Stimulated activated CD8-positive, alpha-beta memory T cell treated with anti-CD3 and anti-CD28 coated beads, Interleukin-7, amount 100 ng/mL, for 4 hours (primary cell): ENCODE measurements around the gene MAPKAP1.

ENCODE experiments used
- DNase-seq, 2 donors: peaks; one replicate each; pipeline ENCODE4 v3.0.0-alpha.2; 2020; ENCODE audit warnings: low read depth in 2 of 2

The MAPKAP1 gene

GRCh38 chr9:125642311-125642710 lies 64.7 kb downstream of the MAPKAP1 start:
- no peak for DNase-seq

DNA sequence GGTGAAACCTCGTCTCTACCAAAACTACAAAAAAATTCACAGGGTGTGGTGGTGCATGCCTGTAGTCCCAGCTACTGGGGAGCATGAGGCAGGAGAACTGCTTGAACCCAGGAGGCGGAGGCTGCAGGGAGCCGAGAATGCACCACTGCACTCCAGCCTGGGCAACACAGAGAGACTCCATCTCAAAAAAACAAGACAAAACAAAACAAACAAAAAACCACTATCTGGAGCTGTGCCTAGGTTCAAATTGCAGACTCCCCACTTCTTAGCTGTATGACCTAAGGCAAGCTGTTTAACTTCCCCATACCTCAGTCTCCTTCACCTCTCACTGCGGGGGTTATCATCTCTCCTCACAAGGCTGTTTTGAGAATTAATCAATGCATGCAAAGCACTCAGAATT lies 68.0 kb downstream of the MAPKAP1 start:
- DNase-seq, result no peak

- no peak for DNase-seq
Measured at GRCh38 chr9:125638239-125639045, 68.6 kb downstream of the MAPKAP1 start.

- no peak for DNase-seq
Measured at GRCh38 chr9:125637241-125637640, 69.8 kb downstream of the MAPKAP1 start.

DNA sequence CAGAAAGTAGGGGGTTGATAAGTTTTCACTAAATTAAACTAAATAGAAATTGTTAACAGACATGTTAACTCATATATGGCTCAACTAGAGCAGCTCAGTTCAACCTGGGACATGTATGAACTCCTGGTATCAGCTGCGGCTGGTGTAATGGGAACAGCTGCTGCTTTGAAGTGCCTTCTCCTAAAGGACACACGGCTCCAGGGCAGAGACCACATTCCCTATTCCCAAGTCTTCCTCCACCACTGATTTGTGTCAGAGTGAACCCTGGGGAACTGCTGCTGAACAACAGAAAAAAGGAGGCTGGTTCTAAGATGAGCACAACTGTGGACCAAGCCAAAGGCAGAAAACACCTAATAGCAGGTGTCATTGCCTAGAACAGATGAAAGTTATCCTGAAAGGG lies 71.1 kb downstream of the MAPKAP1 start:
- no peak for DNase-seq

GRCh38 chr9:125634040-125634717 lies 72.8 kb downstream of the MAPKAP1 start:
- no peak for DNase-seq

DNA sequence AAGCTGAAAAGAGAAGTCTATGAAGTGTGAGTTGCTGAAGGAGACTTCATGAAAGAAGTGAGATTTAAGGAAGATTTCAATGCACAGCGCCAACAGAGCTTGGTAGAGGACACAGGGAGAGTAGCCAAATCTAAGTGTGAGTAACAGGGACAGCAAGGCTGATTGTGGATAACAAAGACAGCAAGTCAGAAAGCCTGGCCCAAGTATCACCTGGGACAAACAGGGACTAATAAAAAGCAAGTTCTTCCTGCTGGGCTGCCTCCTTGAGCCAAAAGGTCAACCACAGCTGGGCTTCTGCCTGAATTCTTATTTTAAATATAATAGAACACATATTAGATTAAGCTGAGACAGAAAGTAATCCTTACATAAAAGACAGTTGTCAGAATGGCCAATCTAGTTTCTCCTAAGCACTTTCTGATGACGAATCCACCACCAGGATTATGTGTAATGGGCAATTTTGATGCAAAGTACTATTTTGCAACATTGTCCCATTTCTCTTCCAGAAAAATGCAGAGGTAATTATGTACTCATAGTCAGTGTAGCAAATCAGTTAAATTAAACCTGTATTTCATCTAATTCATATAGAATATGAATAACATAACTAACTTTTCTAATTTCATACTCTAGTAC lies 73.8 kb downstream of the MAPKAP1 start:
- DNase-seq, result no peak

- no peak for DNase-seq
Measured at GRCh38 chr9:125632321-125633115, 74.5 kb downstream of the MAPKAP1 start.

- no peak for DNase-seq
Measured at GRCh38 chr9:125631391-125632085, 75.5 kb downstream of the MAPKAP1 start.

DNA sequence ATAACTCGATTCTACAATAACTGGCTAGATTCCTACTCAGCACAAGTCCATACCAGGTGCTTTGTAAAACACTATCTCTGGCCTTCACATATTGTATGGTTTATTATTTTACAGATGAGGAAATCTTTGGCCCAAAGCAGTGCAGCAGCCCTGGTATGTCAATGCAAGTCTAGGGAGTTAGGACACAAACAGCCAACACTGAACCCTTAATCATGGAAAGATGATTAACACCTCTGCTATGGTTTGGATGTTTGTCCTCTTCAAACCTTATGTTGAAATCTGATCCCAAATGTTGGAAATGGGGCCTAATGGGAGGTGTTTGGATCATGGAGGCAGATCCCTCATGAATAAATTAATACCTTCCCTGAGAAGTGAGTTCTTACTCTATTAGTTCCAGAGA lies 76.6 kb downstream of the MAPKAP1 start:
- no peak for DNase-seq

DNA sequence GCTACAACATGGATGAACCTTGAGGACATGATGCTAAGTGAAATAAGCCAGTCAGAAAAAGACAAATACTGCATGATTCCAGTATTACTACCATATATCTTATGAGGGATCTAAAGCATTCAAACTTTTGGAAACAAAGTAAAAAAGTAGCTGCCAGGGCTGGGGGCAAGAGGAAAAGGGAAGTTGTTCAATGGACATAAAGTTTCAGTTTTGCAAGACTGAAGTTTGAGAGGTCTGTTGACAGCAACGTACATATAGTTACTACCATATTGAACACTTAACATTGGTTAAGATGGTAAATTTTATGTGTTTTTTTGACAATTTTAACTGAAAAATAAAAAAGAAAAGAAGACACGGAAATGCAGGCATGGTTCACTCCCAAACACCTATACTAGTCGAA lies 77.6 kb downstream of the MAPKAP1 start:
- DNase-seq, result no peak

- DNase-seq, result no peak
Measured at GRCh38 chr9:125626187-125626586, 80.8 kb downstream of the MAPKAP1 start.

- no peak for DNase-seq
Measured at GRCh38 chr9:125621170-125621569, 85.8 kb downstream of the MAPKAP1 start.

DNA sequence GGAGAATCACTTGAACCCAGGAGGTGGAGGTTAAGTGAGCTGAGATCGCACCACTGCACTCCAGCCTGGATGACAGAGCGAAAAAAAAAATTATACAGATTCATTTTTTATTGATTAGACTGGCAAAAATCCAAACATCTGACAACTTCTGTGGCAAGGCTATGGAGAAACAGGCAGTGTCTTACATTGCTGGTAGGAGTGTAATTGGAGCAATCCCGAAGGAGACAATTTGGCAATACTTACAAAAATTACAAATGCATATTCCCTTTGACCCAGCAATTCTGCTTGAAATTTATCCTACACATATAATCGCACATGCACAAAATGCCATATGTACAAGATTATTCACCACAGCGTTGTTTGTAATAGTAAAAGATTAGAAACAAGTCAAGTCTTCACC lies 86.8 kb downstream of the MAPKAP1 start:
- DNase-seq, result no peak

GRCh38 chr9:125617087-125617486 lies 89.9 kb downstream of the MAPKAP1 start:
- DNase-seq, result no peak

DNA sequence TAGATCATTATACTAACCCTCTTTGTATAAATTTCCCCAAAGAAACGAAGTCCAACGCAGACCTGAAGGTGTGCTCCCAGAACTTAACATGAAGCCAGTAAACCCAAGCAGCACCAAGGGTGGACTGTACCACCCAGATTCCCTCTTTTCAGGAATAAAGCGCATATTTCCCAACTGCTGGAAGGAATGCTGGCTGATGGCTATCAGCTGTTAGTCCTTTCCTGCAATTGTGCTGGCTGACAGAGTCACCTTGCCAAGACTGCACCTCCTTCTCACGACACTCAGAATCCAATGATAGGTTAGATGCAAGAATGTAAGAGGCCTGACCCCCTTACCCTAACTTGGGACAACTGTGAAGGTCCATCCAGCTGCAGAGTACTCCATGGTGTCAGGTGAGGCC lies 93.9 kb downstream of the MAPKAP1 start:
- DNase-seq, result no peak

DNA sequence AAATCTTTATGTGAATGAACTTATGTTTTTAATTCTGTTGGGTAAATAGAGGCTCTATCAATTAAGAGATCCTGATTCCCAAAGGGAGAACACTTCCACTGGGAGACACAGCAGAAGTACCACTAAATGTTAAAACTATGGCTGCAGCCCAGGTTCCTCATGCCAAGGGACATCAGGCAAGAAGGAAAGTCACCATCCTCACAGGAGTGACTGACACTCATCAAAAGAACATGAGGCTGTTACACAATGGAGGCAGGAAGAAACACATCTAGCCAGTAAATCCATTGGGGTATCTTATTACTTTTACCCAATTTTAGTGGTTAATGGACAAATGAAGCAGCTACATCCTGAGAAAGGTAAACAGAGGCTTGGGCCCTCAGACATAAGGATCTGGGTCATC lies 94.4 kb downstream of the MAPKAP1 start:
- no peak for DNase-seq

- DNase-seq, result no peak
Measured at GRCh38 chr9:125611121-125611765, 95.8 kb downstream of the MAPKAP1 start.

GRCh38 chr9:125609744-125610143 lies 97.3 kb downstream of the MAPKAP1 start:
- DNase-seq, result no peak

GRCh38 chr9:125608489-125609224 lies 98.4 kb downstream of the MAPKAP1 start:
- DNase-seq, result no peak
